Neural cell (in vitro differentiated cells): ENCODE data around the gene CDRT4. TPM values are rescaled to one million over a fixed set of nuclear protein-coding genes. Genes with fewer than 3 reads are reported as not detected.
A peak's percentile ranks its signal among the peaks of the same experiment; 100 is the strongest.

Source experiments
- H2AFZ ChIP-seq: fragments of 200-600, 300-800 bp; sonication (generic), shearing (Covaris generic); 2 replicates; pipeline ENCODE4 v1.6.0; 2014; ENCODE audit warnings: low read depth, mild to moderate bottlenecking, antibody characterized with exemption, low read length, moderate library complexity
- H3F3A ChIP-seq: fragments of 200-600 bp; shearing (Covaris generic); 2 replicates; pipeline ENCODE4 v1.6.1; 2016; ENCODE audit warnings: mild to moderate bottlenecking, moderate library complexity, mixed read lengths, antibody characterized with exemption, low read length; ENCODE audit not compliant: insufficient read depth, poor library complexity, severe bottlenecking
- H3K27ac ChIP-seq: fragments of 200-600, 300-800 bp; sonication (generic), shearing (Covaris generic); 2 replicates; pipeline ENCODE4 v1.5.1; 2014; ENCODE audit warnings: mild to moderate bottlenecking, low read length, moderate library complexity
- H3K27me3 ChIP-seq: fragments of 300-800, 200-600 bp; sonication (generic), shearing (Covaris generic); 2 replicates; pipeline ENCODE4 v1.6.0; 2014; ENCODE audit warnings: mild to moderate bottlenecking, low read depth, low read length, moderate library complexity; ENCODE audit not compliant: insufficient read depth
- H3K36me3 ChIP-seq: fragments of 300-800, 200-600 bp; sonication (generic), shearing (Covaris generic); 2 replicates; pipeline ENCODE4 v1.5.1; 2014; ENCODE audit warnings: mild to moderate bottlenecking, antibody characterized with exemption, low read length, moderate library complexity; ENCODE audit not compliant: insufficient read depth
- H3K4me2 ChIP-seq: fragments of 300-800, 200-600 bp; sonication (generic), shearing (Covaris generic); 2 replicates; pipeline ENCODE4 v1.6.0; 2014; ENCODE audit warnings: mild to moderate bottlenecking, low read length
- H3K4me3 ChIP-seq: fragments of 300-800, 200-600 bp; sonication (generic), shearing (Covaris generic); 2 replicates; pipeline ENCODE4 v1.5.1; 2014; ENCODE audit warnings: mild to moderate bottlenecking, low read length, moderate library complexity
- H3K79me2 ChIP-seq: fragments of 200-600 bp; shearing (Covaris generic); replicated peaks from 2 replicates; pipeline ENCODE4 v1.6.0; 2014; ENCODE audit warnings: mild to moderate bottlenecking, low read length, moderate library complexity; ENCODE audit not compliant: insufficient read depth
- H3K9ac ChIP-seq: fragments of 300-800, 200-600 bp; sonication (generic), shearing (Covaris generic); 2 replicates; pipeline ENCODE4 v1.6.1; 2016; ENCODE audit warnings: mild to moderate bottlenecking, low read length, mixed read lengths
- H3K9me2 ChIP-seq: fragments of 200-600 bp; shearing (Covaris generic); 2 replicates; pipeline ENCODE4 v1.6.1; 2016; ENCODE audit warnings: mild to moderate bottlenecking, low read length, mixed read lengths; ENCODE audit not compliant: insufficient read depth
- H3K9me3 ChIP-seq: fragments of 200-600, 300-800 bp; sonication (generic), shearing (Covaris generic); 2 replicates; pipeline ENCODE4 v1.6.1; 2016; ENCODE audit warnings: mild to moderate bottlenecking, mixed run types, low read length, moderate library complexity, mixed read lengths
- H4K20me1 ChIP-seq: fragments of 200-600 bp; shearing (Covaris generic); 2 replicates; pipeline ENCODE4 v1.6.1; 2016; ENCODE audit warnings: mild to moderate bottlenecking, mixed run types; ENCODE audit not compliant: insufficient read depth
- CTCF ChIP-seq: fragments of 450-650 bp; IDR thresholded peaks from 2 replicates; pipeline ENCODE4 v1.5.1; 2014; ENCODE audit warnings: antibody characterized with exemption, mild to moderate bottlenecking, moderate library complexity; ENCODE audit not compliant: poor library complexity, severe bottlenecking
- EP300 ChIP-seq: fragments of 450-650 bp; conservative IDR thresholded peaks from 2 replicates; pipeline ENCODE4 v1.6.1; 2014; ENCODE audit warnings: antibody characterized with exemption, mild to moderate bottlenecking, moderate library complexity; ENCODE audit not compliant: poor library complexity, severe bottlenecking
- EZH2 ChIP-seq: fragments of 200-600, 300-800 bp; shearing (Covaris generic), sonication (generic); IDR thresholded peaks from 2 replicates; pipeline ENCODE4 v1.6.1; 2014; ENCODE audit warnings: antibody characterized with exemption, low read length, borderline replicate concordance, mild to moderate bottlenecking; ENCODE audit not compliant: insufficient read depth, poor library complexity, severe bottlenecking
- MXI1 ChIP-seq: fragments of 450-650 bp; conservative IDR thresholded peaks from 2 replicates; pipeline ENCODE4 v1.6.1; 2014; ENCODE audit warnings: antibody characterized with exemption, mild to moderate bottlenecking; ENCODE audit not compliant: poor library complexity, severe bottlenecking
- POLR2AphosphoS5 ChIP-seq: IDR thresholded peaks from 2 replicates; pipeline ENCODE4 v1.6.1; 2012
- RAD21 ChIP-seq: fragments of 450-650 bp; conservative IDR thresholded peaks from 2 replicates; pipeline ENCODE4 v1.6.1; 2014; ENCODE audit warnings: antibody characterized with exemption, mild to moderate bottlenecking, moderate library complexity
- SMC3 ChIP-seq: fragments of 450-650 bp; conservative IDR thresholded peaks from 2 replicates; pipeline ENCODE4 v1.6.1; 2014; ENCODE audit warnings: antibody characterized with exemption, mild to moderate bottlenecking, moderate library complexity; ENCODE audit not compliant: poor library complexity
- TAF1 ChIP-seq: IDR thresholded peaks from 2 replicates; pipeline ENCODE4 v1.6.1; 2012; ENCODE audit warnings: low read depth
- polyA plus RNA-seq: library from polyadenylated mRNA; depleted of rRNA; stranded (reverse); fragments of >200 nt; gene quantifications from 2 replicates; pipeline ENCODE4 v1.2.3, GENCODE V29; 2014
- TF ChIP-seq, protein P1 (sequence below): IDR thresholded peaks from 2 replicates; pipeline ENCODE4 v1.6.1; 2012; ENCODE audit warnings: borderline replicate concordance

Gene CDRT4
- polyA plus RNA-seq, 1 donor from 2014 or later = 22.5 TPM

DNA sequence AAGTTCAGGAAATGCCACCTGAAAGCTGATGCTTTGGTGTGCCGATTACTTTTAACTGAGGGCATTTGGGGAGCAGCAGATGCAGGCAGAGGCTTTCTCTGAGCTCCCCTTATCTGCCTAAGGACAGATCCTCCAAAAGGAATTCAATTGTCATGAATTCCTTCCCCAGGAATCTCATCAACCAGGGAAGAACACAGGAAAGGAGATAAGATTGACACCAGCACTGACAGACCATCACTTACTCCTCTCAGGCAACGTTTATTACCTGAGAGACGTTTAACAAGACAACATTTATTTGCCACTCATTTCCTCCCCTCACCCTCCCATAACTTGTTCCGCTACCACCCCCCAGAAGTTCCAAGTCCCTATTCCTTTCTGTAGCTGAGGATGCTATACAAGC is 17.6 kb upstream of the CDRT4 start:
- no peaks in the 10 kb centered on the region for H3F3A ChIP-seq
- H3K27ac ChIP-seq = peak overlapping the region; percentile 53
- TF ChIP-seq SMC3 (no peak), EP300 (peak; percentile 84), EZH2 (no peak), POLR2AphosphoS5 (peak; percentile 65), MXI1 (no peak), RAD21 (no peak), TAF1 (no peak), CTCF (no peak)
- TF ChIP-seq, protein P1, sequence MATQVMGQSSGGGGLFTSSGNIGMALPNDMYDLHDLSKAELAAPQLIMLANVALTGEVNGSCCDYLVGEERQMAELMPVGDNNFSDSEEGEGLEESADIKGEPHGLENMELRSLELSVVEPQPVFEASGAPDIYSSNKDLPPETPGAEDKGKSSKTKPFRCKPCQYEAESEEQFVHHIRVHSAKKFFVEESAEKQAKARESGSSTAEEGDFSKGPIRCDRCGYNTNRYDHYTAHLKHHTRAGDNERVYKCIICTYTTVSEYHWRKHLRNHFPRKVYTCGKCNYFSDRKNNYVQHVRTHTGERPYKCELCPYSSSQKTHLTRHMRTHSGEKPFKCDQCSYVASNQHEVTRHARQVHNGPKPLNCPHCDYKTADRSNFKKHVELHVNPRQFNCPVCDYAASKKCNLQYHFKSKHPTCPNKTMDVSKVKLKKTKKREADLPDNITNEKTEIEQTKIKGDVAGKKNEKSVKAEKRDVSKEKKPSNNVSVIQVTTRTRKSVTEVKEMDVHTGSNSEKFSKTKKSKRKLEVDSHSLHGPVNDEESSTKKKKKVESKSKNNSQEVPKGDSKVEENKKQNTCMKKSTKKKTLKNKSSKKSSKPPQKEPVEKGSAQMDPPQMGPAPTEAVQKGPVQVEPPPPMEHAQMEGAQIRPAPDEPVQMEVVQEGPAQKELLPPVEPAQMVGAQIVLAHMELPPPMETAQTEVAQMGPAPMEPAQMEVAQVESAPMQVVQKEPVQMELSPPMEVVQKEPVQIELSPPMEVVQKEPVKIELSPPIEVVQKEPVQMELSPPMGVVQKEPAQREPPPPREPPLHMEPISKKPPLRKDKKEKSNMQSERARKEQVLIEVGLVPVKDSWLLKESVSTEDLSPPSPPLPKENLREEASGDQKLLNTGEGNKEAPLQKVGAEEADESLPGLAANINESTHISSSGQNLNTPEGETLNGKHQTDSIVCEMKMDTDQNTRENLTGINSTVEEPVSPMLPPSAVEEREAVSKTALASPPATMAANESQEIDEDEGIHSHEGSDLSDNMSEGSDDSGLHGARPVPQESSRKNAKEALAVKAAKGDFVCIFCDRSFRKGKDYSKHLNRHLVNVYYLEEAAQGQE = peak; percentile 98
- no peak overlapping the region for H3K4me2 ChIP-seq
- no peaks in the 10 kb centered on the region for H3K9me2 ChIP-seq
- H3K9ac ChIP-seq = no peak overlapping the region
- H2AFZ ChIP-seq = no peak overlapping the region
- no peaks in the 10 kb centered on the region for H4K20me1 ChIP-seq
- no peaks in the 10 kb centered on the region for H3K27me3 ChIP-seq
- peak overlapping the region; percentile 18 for H3K4me3 ChIP-seq
- H3K36me3 ChIP-seq = no peaks in the 10 kb centered on the region
- H3K9me3 ChIP-seq = no peaks in the 10 kb centered on the region
- no peaks in the 10 kb centered on the region for H3K79me2 ChIP-seq

DNA sequence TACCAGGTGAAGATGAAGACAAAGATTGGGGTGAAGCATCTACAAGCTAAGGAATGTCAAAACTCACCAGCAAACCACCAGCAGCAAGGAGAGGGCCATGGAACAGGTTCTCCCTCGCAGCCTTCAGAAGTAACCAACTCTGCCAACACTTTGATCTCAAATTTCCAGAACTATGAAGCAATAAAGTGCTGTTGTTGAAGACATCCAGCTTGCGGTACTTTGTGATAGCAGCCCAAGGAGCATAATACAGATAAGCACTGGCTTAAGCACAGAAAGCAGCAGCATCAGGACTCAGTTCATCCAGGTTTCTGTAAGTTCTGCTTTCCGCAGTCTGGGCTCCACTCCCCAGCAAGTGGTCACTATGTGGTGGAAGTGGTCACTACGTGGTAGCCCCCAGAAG is 16.0 kb upstream of the CDRT4 start:
- Histone ChIP-seq H3K36me3 (no peaks in the 10 kb centered on the region), H3K4me3 (no peak overlapping the region), H3K27ac (no peak overlapping the region), H3K9me3 (no peaks in the 10 kb centered on the region), H4K20me1 (no peaks in the 10 kb centered on the region), H3K4me2 (no peak overlapping the region), H3K27me3 (no peaks in the 10 kb centered on the region), H3K79me2 (no peaks in the 10 kb centered on the region), H2AFZ (no peak overlapping the region), H3K9me2 (no peaks in the 10 kb centered on the region), H3F3A (no peaks in the 10 kb centered on the region), H3K9ac (no peak overlapping the region)
- TF ChIP-seq SMC3 = no peak
- no peak for TF ChIP-seq CTCF
- no peak for TF ChIP-seq EZH2
- no peak for TF ChIP-seq EP300
- TF ChIP-seq, protein P1 = no peak
- no peak for TF ChIP-seq MXI1
- TF ChIP-seq RAD21 = no peak
- no peak for TF ChIP-seq TAF1
- no peak for TF ChIP-seq POLR2AphosphoS5
